K562 (cell line): ENCODE results near the gene AP3M1. TPM values are rescaled to one million over a fixed set of nuclear protein-coding genes. Genes with fewer than 3 reads are reported as not detected.

Experiments
- CREB3 ChIP-seq: fragments of 450-650 bp; conservative IDR thresholded peaks from 2 replicates; pipeline ENCODE4 v1.6.1; 2016; ENCODE audit warnings: missing genetic modification characterization, low read depth, mild to moderate bottlenecking, missing compliant biosample characterization, moderate library complexity
- DDX20 ChIP-seq: fragments of 450-650 bp; IDR thresholded peaks from 2 replicates; pipeline ENCODE4 v1.6.1; 2016; ENCODE audit warnings: missing genetic modification characterization, low read depth, mild to moderate bottlenecking, missing compliant biosample characterization, moderate library complexity
- ELF4 ChIP-seq: fragments of 450-650 bp; formaldehyde crosslinking; IDR thresholded peaks from 2 replicates; pipeline ENCODE4 v1.4.0; 2022; ENCODE audit warnings: missing genetic modification characterization
- ETS2 ChIP-seq: IDR thresholded peaks from 2 replicates; pipeline ENCODE4 v1.6.1; 2016; ENCODE audit warnings: borderline replicate concordance, missing genetic modification characterization, mild to moderate bottlenecking, moderate library complexity, missing compliant biosample characterization; ENCODE audit not compliant: poor library complexity, severe bottlenecking
- ETV6 ChIP-seq, 3 experiments: fragments of 150-350 bp in 1 of 3; sonication (generic) in 1 of 3; formaldehyde crosslinking in 1 of 3; IDR thresholded peaks; 2 replicates each; pipeline versions ENCODE4 v1.6.1 to v1.8.0; 2014 to 2022; ENCODE audit warnings: borderline replicate concordance in 2 of 3, low read depth in 2 of 3, antibody characterized with exemption in 1 of 3, low read length in 1 of 3, mild to moderate bottlenecking in 1 of 3, missing genetic modification reagents in 1 of 3
- GMEB1 ChIP-seq: fragments of 250-450 bp; sonication (Bioruptor Pico); IDR thresholded peaks from 2 replicates; pipeline ENCODE4 v1.4.0; 2020; ENCODE audit warnings: mild to moderate bottlenecking
- LARP7 ChIP-seq: fragments of 450-650 bp; IDR thresholded peaks from 2 replicates; pipeline ENCODE4 v1.6.1; 2016
- MTA1 ChIP-seq: fragments of 450-650 bp; IDR thresholded peaks from 2 replicates; pipeline ENCODE4 v1.6.1; 2017; ENCODE audit warnings: borderline replicate concordance
- MXD1 ChIP-seq: fragments of 250-450 bp; sonication (Bioruptor Pico); IDR thresholded peaks from 2 replicates; pipeline ENCODE4 v1.8.0; 2021; ENCODE audit warnings: borderline replicate concordance, mild to moderate bottlenecking, moderate library complexity; ENCODE audit not compliant: poor library complexity, severe bottlenecking
- OTX1 ChIP-seq: fragments of 450-650 bp; formaldehyde crosslinking; IDR thresholded peaks from 2 replicates; pipeline ENCODE4 v1.4.0; 2022; ENCODE audit warnings: mild to moderate bottlenecking
- RBFOX2 ChIP-seq: fragments of 200-400 bp; formaldehyde crosslinking; IDR thresholded peaks from 2 replicates; pipeline ENCODE4 v1.6.1; 2017; ENCODE audit warnings: low read depth, mild to moderate bottlenecking, low read length, moderate library complexity
- SMAD3 ChIP-seq: fragments of 450-650 bp; formaldehyde crosslinking; conservative IDR thresholded peaks from 2 replicates; pipeline ENCODE4 v1.4.0; 2020; ENCODE audit warnings: mild to moderate bottlenecking
- TFE3 ChIP-seq: fragments of 450-650 bp; formaldehyde crosslinking; IDR thresholded peaks from 2 replicates; pipeline ENCODE4 v1.4.0; 2020; ENCODE audit warnings: mild to moderate bottlenecking, mixed read lengths
- USF1 ChIP-seq: sonication (generic); formaldehyde crosslinking; IDR thresholded peaks from 2 replicates; pipeline ENCODE4 v1.9.0; 2022; ENCODE audit warnings: mild to moderate bottlenecking, missing genetic modification reagents
- ZC3H4 ChIP-seq: sonication (generic); formaldehyde crosslinking; IDR thresholded peaks from 2 replicates; pipeline ENCODE4 v1.9.0; 2021; ENCODE audit warnings: missing genetic modification reagents, borderline replicate concordance
- ZNF395 ChIP-seq: fragments of 200-800 bp; sonication (Bioruptor generic); IDR thresholded peaks from 2 replicates; pipeline ENCODE4 v1.6.1; 2017; ENCODE audit warnings: missing genetic modification characterization, missing compliant biosample characterization
- ZNF507 ChIP-seq: conservative IDR thresholded peaks from 2 replicates; pipeline ENCODE4 v1.6.1; 2017; ENCODE audit warnings: missing genetic modification characterization, missing compliant biosample characterization
- ZNF551 ChIP-seq: fragments of 250-450 bp; sonication (Bioruptor Pico); IDR thresholded peaks from 2 replicates; pipeline ENCODE4 v1.5.0; 2021; ENCODE audit warnings: mild to moderate bottlenecking, moderate library complexity
- ZNF668 ChIP-seq: fragments of 250-450 bp; sonication (Bioruptor Pico); IDR thresholded peaks from 2 replicates; pipeline ENCODE4 v1.8.0; 2022; ENCODE audit warnings: mild to moderate bottlenecking, inconsistent platforms
- ZSCAN32 ChIP-seq: fragments of 450-650 bp; formaldehyde crosslinking; IDR thresholded peaks from 2 replicates; pipeline ENCODE4 v1.4.0; 2020; ENCODE audit warnings: mild to moderate bottlenecking, moderate library complexity
- polyA plus RNA-seq, 8 experiments: library from polyadenylated mRNA; depleted of rRNA in 4 of 8; stranded (reverse) in 5 of 8; unstranded in 3 of 8; fragments of >200 nt; fragmentation: Nextera tagmentation in 2 of 8; fragmentation: Illumina TruSeq in 1 of 8; extraction: Ambion mirVana in 2 of 8; extraction: Trizol in 1 of 8; gene quantifications; 2 replicates each; pipeline versions ENCODE4 v1.2.1 to v1.2.3, GENCODE V29; 2011 to 2014; ENCODE audit warnings: inconsistent platforms in 1 of 8, missing spikeins in 1 of 8
- total RNA-seq, 7 experiments: library from RNA; depleted of rRNA in 6 of 7; stranded (reverse); fragments of >200 nt in 6 of 7; fragmentation: Illumina TruSeq in 2 of 7; extraction: Trizol in 2 of 7; gene quantifications; 2 replicates each; pipeline versions ENCODE4 v1.2.1 to v1.2.3, GENCODE V29; 2011 to 2021; ENCODE audit warnings: low replicate concordance in 1 of 7

Gene AP3M1
- total and polyA plus RNA-seq, 9 of the 15 experiments (the other 6 are each of a cell fraction or from before 2014, with no cell fraction given): 44.3 to 135 (median 67.6) TPM

GRCh38 chr10:74179111-74179710, 28.6 kb upstream of the AP3M1 start (continued):
- TF ChIP-seq ZNF395 (peak; percentile 99), ETV6 (IDR thresholded peaks at IDR 0.05; ENCODE audit: borderline replicate concordance in 1 of 2, low read depth in 2 of 2, low read length in 1 of 2) (no peak), ETV6 (CRISPR knock-in tag; IDR thresholded peaks at IDR 0.05; ENCODE audit: borderline replicate concordance) (no peak), RBFOX2 (peak; percentile 41; the same call in 1 of the 2 replicates), USF1 (CRISPR knock-in tag) (no peak), ETS2 (tag) (peak; percentile 44), SMAD3 (CRISPR knock-in tag) (peak; percentile 97), ZNF507 (tag) (peak; percentile 45; the same call in 1 of the 2 replicates), ZSCAN32 (CRISPR knock-in tag) (peak; percentile 74), ZC3H4 (CRISPR knock-in tag) (no peak), MTA1 (0 out of 2 replicates have a peak, but pooled peaks have one; percentile 24), LARP7 (no peak), ELF4 (CRISPR knock-in tag) (0 out of 2 replicates have a peak, but pooled peaks have one; percentile 35), DDX20 (peak; percentile 95), GMEB1 (CRISPR knock-in tag) (peak; percentile 63), CREB3 (peak; percentile 98), OTX1 (CRISPR knock-in tag) (peak; percentile 37; the same call in 1 of the 2 replicates), ZNF668 (CRISPR knock-in tag) (peak; percentile 95), MXD1 (CRISPR knock-in tag) (peak; percentile 36), TFE3 (CRISPR knock-in tag) (peak; percentile 35; the same call in 1 of the 2 replicates), ZNF551 (0 out of 2 replicates have a peak, but pooled peaks have one; percentile 40)
